GM12878 (cell line): ENCODE data around the gene RABL6. TPM values are rescaled to one million over a fixed set of nuclear protein-coding genes. Genes with fewer than 3 reads are reported as not detected.

Source experiments
- CBX3 ChIP-seq: fragments of 200-600 bp; sonication (generic); IDR thresholded peaks from 2 replicates; pipeline ENCODE4 v1.6.1; 2016; ENCODE audit warnings: low read depth, borderline replicate concordance
- CEBPZ ChIP-seq: fragments of 150-350 bp; IDR thresholded peaks from 2 replicates; pipeline ENCODE4 v1.6.1; 2016; ENCODE audit warnings: low read depth, low read length
- CHD2 ChIP-seq: IDR thresholded peaks from 2 replicates; pipeline ENCODE4 v1.6.1; 2011; ENCODE audit warnings: low read depth, low read length, improper control_type of control experiment, borderline replicate concordance
- CREB1 ChIP-seq: IDR thresholded peaks from 2 replicates; pipeline ENCODE4 v1.6.1; 2012; ENCODE audit warnings: low read depth, mild to moderate bottlenecking, inconsistent platforms
- CREM ChIP-seq: IDR thresholded peaks from 2 replicates; pipeline ENCODE4 v1.6.1; 2014; ENCODE audit warnings: antibody characterized with exemption, low read depth
- E2F4 ChIP-seq: IDR thresholded peaks from 2 replicates; pipeline ENCODE4 v1.6.1; 2012; ENCODE audit warnings: low read depth, low read length, improper control_type of control experiment
- GATAD2B ChIP-seq: fragments of 450-650 bp; conservative IDR thresholded peaks from 2 replicates; pipeline ENCODE4 v1.6.1; 2017; ENCODE audit warnings: low read depth, mild to moderate bottlenecking, moderate library complexity
- HDGF ChIP-seq: fragments of 450-650 bp; IDR thresholded peaks from 2 replicates; pipeline ENCODE4 v1.6.1; 2016; ENCODE audit warnings: antibody characterized with exemption
- IRF4 ChIP-seq: IDR thresholded peaks from 2 replicates; pipeline ENCODE4 v1.6.1; 2011; ENCODE audit warnings: low read depth, low read length
- MYB ChIP-seq: fragments of 150-350 bp; IDR thresholded peaks from 2 replicates; pipeline ENCODE4 v1.6.1; 2014; ENCODE audit warnings: mild to moderate bottlenecking, low read depth, low read length, borderline replicate concordance
- MYC ChIP-seq: IDR thresholded peaks from 2 replicates; pipeline ENCODE4 v1.6.1; 2011; ENCODE audit warnings: mild to moderate bottlenecking, low read length, moderate library complexity, inconsistent platforms; ENCODE audit not compliant: insufficient read depth, insufficient replicate concordance, insufficient read length, severe bottlenecking
- NR2C2 ChIP-seq: IDR thresholded peaks from 2 replicates; pipeline ENCODE4 v1.6.1; 2011; ENCODE audit warnings: borderline replicate concordance, low read depth; ENCODE audit not compliant: control insufficient read depth, insufficient read length
- PAX8 ChIP-seq: fragments of 450-650 bp; IDR thresholded peaks from 2 replicates; pipeline ENCODE4 v1.6.1; 2017; ENCODE audit warnings: mild to moderate bottlenecking, moderate library complexity
- PBX3 ChIP-seq: IDR thresholded peaks from 2 replicates; pipeline ENCODE4 v1.6.1; 2011; ENCODE audit warnings: mild to moderate bottlenecking, low read depth, low read length, moderate library complexity; ENCODE audit not compliant: insufficient replicate concordance
- POU2F2 ChIP-seq: IDR thresholded peaks from 3 replicates; pipeline ENCODE4 v1.6.1; 2011; ENCODE audit warnings: low read depth, mild to moderate bottlenecking, low read length, borderline replicate concordance
- SMC3 ChIP-seq: IDR thresholded peaks from 2 replicates; pipeline ENCODE4 v1.6.1; 2011; ENCODE audit warnings: low read length, improper control_type of control experiment, borderline replicate concordance
- USF1 ChIP-seq: IDR thresholded peaks from 2 replicates; pipeline ENCODE4 v1.6.1; 2011; ENCODE audit warnings: borderline replicate concordance, low read depth, mild to moderate bottlenecking, moderate library complexity, mixed read lengths, low read length; ENCODE audit not compliant: insufficient read depth; ENCODE audit errors: extremely low read length
- YY1 ChIP-seq: IDR thresholded peaks from 2 replicates; pipeline ENCODE4 v1.6.1; 2011; ENCODE audit warnings: low read depth, mild to moderate bottlenecking, low read length
- ZSCAN29 ChIP-seq: fragments of 450-650 bp; IDR thresholded peaks from 2 replicates; pipeline ENCODE4 v1.6.1; 2017; ENCODE audit warnings: mild to moderate bottlenecking, moderate library complexity
- polyA plus RNA-seq, 11 experiments: library from polyadenylated mRNA; depleted of rRNA in 4 of 11; unstranded in 6 of 11; stranded (reverse) in 5 of 11; fragments of >200 nt; fragmentation: Nextera tagmentation in 4 of 11; fragmentation: Illumina TruSeq in 1 of 11; extraction: Ambion mirVana in 4 of 11; extraction: Trizol in 1 of 11; gene quantifications; 1 replicate in 1 of 11; 2 replicates in 10 of 11; pipeline versions ENCODE4 v1.2.1 to v1.2.3, GENCODE V29; 2011 to 2016; ENCODE audit warnings: inconsistent platforms in 2 of 11, missing spikeins in 2 of 11, low read depth in 1 of 11
- total RNA-seq, 4 experiments: library from RNA; depleted of rRNA in 3 of 4; stranded (reverse); fragments of >200 nt in 3 of 4; fragmentation: Illumina TruSeq in 1 of 4; extraction: Trizol in 1 of 4; gene quantifications; 2 replicates each; pipeline versions ENCODE4 v1.2.1 to v1.2.3, GENCODE V29; 2013 to 2021

RABL6 gene
- total and polyA plus RNA-seq, 10 of the 15 experiments (the other 5 are each of a cell fraction or from before 2014, with no cell fraction given): 1.4 to 134 (median 42.7) TPM

DNA sequence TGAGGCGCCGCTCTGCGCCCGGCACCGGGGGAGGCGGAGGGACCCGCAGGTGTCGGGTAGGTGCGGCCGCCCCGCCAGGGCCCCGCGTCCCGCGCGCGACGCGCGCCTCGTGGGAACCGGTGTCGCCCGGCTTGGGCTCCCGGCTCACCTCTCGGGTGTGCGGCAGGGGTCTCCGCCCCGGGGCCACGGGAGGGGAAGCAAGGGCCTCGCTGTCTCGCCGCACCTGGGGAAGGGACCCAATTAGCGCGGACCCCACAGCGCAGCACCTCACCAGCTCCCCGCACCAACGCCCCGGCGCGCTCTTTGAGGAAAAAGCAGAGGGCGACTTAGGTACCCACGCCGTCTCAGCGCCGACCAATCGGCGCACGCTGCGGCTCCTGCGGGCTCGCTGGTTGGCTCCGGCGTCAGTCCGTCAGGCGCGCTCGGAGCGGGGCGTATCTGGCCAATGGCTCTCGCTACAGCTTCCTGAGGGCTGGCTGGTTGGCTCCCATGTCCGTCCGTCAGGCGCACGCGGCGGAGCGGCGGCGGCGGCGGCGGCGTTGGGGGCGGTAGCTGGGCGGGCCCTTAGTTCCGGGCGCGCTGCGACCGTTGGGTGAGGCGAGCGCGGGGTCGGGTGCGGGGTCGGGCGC lies 78.3 kb downstream of the RABL6 start, which contains the start of gene TRAF2 (continued):
- TF ChIP-seq USF1 (no peak), YY1 (peak; percentile 27; the same call in 1 of the 2 replicates), E2F4 (peak; percentile 47; the same call in 1 of the 2 replicates), PBX3 (peak; percentile 100), MYC (no peak), ZSCAN29 (no peak), CHD2 (peak; percentile 98), CREM (peak; percentile 77), HDGF (no peak), SMC3 (no peak), CREB1 (no peak), PAX8 (no peak), GATAD2B (peak; percentile 87), CEBPZ (peak; percentile 96), CBX3 (no peak), POU2F2 (peak; percentile 61; the same call in 1 of the 3 replicates), MYB (no peak), NR2C2 (no peak), IRF4 (no peak)
